ENCODE measurements around the gene UCP3.

UCP3 gene

GRCh38 chr11:74008373-74009229 is at the start of gene UCP3:
UCP3 (minus strand) TSS chr11:74009085; CDS start chr11:74007042, 2,043 bp downstream.
- POLR2A ChIA-PET: interaction anchor here (1.5 kb wide), 1 partner anchor 12 kb away, joined by 3 read pairs; no protein-coding TSS in a partner anchor
- CTCF ChIA-PET: interaction anchor here (1.0 to 1.3 kb wide), 3 partner anchors 12 to 38 kb away, joined by 3 to 4 read pairs (median 4); no protein-coding TSS in a partner anchor
- no peak for TF ChIP-seq CTCF (IDR thresholded peaks at IDR 0.05; ENCODE audit: control extremely low read depth, extremely low read depth, low read depth, missing control alignments)
- DNase-seq (ENCODE audit: extremely low spot score): no peak

- no peak for DNase-seq (ENCODE audit: extremely low spot score)
- TF ChIP-seq CTCF (IDR thresholded peaks at IDR 0.05; ENCODE audit: control extremely low read depth, extremely low read depth, low read depth, missing control alignments): no peak
- CTCF ChIA-PET: interaction anchor here (1.9 kb wide), 1 partner anchor 10 kb away, joined by 7 read pairs; no protein-coding TSS in a partner anchor
- POLR2A ChIA-PET: no interaction called here
These were observed 48.6 kb upstream of the UCP3 start for GRCh38 chr11:74057249-74058151.

GRCh38 chr11:74055938-74056337 is 47.1 kb upstream of the UCP3 start:
- DNase-seq (ENCODE audit: extremely low spot score): no peak
- TF ChIP-seq CTCF (IDR thresholded peaks at IDR 0.05; ENCODE audit: control extremely low read depth, extremely low read depth, low read depth, missing control alignments): no peak
- ChIA-PET POLR2A (no interaction called here), CTCF (interaction anchor here (0.8 kb wide), 1 partner anchor 9 kb away, joined by 3 read pairs; no protein-coding TSS in a partner anchor)

GRCh38 chr11:74050465-74050864 is 41.6 kb upstream of the UCP3 start:
- CTCF ChIA-PET: interaction anchor here (1.9 kb wide), 1 partner anchor 87 kb away, joined by 5 read pairs; no protein-coding TSS in a partner anchor
- no peak for TF ChIP-seq CTCF (IDR thresholded peaks at IDR 0.05; ENCODE audit: control extremely low read depth, extremely low read depth, low read depth, missing control alignments)
- POLR2A ChIA-PET: no interaction called here
- no peak for DNase-seq (ENCODE audit: extremely low spot score)

GRCh38 chr11:74048993-74049392 is 40.1 kb upstream of the UCP3 start:
- DNase-seq (ENCODE audit: extremely low spot score): no peak
- POLR2A ChIA-PET: no interaction called here
- CTCF ChIA-PET: interaction anchor here (1.0 kb wide), 2 partner anchors 11 to 84 kb away, joined by 3 read pairs; no protein-coding TSS in a partner anchor
- no peak for TF ChIP-seq CTCF (IDR thresholded peaks at IDR 0.05; ENCODE audit: control extremely low read depth, extremely low read depth, low read depth, missing control alignments)

- POLR2A ChIA-PET: no interaction called here
- no peak for DNase-seq (ENCODE audit: extremely low spot score)
- CTCF ChIA-PET: interaction anchor here (1.2 to 1.3 kb wide), 2 partner anchors 13 to 81 kb away, joined by 3 to 5 read pairs; no protein-coding TSS in a partner anchor
- TF ChIP-seq CTCF (IDR thresholded peaks at IDR 0.05; ENCODE audit: control extremely low read depth, extremely low read depth, low read depth, missing control alignments): no peak
These were observed 35.7 kb upstream of the UCP3 start for GRCh38 chr11:74044538-74044937.
